ENCODE data around the gene ORM1.

ORM1 gene

GRCh38 chr9:114367772-114368569, 45.1 kb downstream of the ORM1 start:
- no peak for DNase-seq

- no peak for DNase-seq
These were observed 46.6 kb downstream of the ORM1 start for GRCh38 chr9:114369216-114370130.

- peak; percentile 21 for DNase-seq
These were observed 47.5 kb downstream of the ORM1 start for GRCh38 chr9:114370251-114370967.

GRCh38 chr9:114370968-114371320, 48.0 kb downstream of the ORM1 start:
- DNase-seq, result no peak

- DNase-seq, result no peak
These were observed 48.5 kb downstream of the ORM1 start for GRCh38 chr9:114371343-114371944.

- DNase-seq, result no peak
These were observed 49.3 kb downstream of the ORM1 start for GRCh38 chr9:114371973-114372917.

GRCh38 chr9:114372921-114373448, 50.1 kb downstream of the ORM1 start:
- DNase-seq, result no peak

GRCh38 chr9:114373960-114374730, 51.2 kb downstream of the ORM1 start:
- no peak for DNase-seq

GRCh38 chr9:114374936-114375335, 52.0 kb downstream of the ORM1 start:
- no peak for DNase-seq

- DNase-seq, result no peak
These were observed 52.7 kb downstream of the ORM1 start for GRCh38 chr9:114375386-114376175.
